GM19351 (cell line): ENCODE data around the gene STXBP2.
"Not testable (repeated sequence)": the region's sequence is repeated elsewhere in the genome, so short reads cannot be mapped to it uniquely, and the experiment has no call there.

Experiments
- ATAC-seq: cut with Tn5 transposase; IDR thresholded peaks from one replicate; pipeline ENCODE4 v1.9.1; 2021; ENCODE audit warnings: mild to moderate bottlenecking, moderate library complexity; ENCODE audit not compliant: unreplicated experiment

The STXBP2 gene

DNA sequence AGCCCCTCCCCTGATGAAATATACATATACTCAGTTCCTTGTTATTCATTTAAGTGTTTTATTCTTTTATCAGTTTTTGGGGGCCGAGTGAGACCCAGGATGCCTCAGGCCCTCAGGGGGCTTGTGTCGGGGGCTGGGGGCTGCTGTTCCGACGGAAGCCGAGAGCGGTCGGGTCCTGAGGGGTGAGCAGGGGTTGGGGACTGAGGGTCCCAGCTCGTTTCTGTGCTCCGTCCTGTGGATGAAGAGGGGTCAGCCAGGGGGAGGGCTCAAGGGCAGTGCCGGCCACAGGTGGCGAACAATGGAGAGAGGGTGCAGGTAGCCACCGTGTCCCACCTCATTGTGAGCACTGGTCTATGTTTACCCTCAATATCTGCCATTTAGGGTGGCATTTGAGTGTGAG lies 5.3 kb upstream of the STXBP2 start:
- ATAC-seq: no peak

DNA sequence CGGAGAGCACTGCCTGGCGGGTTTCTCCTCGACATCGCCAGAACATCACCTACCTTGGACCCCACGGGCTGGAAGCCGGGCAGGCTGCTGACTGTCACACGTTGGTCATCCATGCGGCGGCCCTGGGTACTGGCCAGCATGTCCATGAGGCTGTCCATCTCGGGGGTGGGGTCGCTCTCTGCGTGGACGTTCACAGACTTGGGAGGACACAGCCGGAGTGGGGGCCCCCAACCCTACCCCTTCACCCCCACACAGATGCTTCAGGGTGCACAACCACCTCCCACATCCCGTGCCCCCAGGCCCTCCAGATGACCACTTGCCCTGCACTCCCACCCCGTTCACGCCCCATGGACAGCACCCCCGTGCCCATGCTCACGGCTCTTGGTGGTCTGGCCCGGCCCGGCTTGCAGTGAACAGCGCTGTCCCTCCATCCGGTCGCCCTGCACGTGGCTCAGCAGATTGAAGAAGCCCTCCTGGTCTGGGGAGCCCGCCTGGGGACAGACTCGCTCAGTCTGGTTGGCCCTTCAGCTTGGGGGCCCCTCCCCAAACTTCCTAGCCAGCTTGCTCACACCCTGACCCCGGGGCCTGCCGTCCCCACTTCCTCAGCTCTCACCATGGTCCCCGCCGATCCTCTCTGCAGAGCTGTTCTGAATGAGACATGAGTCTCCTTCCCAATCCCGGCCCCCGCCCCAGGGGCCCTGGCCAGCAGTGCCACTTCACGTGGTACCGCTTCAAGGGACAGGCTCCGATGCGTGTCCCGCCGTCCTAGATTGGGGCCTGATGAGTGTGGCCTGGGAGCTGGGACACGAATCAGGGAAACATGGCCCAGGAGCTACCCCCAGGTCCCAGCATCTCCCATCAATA lies 4.3 kb upstream of the STXBP2 start:
- no peak for ATAC-seq

DNA sequence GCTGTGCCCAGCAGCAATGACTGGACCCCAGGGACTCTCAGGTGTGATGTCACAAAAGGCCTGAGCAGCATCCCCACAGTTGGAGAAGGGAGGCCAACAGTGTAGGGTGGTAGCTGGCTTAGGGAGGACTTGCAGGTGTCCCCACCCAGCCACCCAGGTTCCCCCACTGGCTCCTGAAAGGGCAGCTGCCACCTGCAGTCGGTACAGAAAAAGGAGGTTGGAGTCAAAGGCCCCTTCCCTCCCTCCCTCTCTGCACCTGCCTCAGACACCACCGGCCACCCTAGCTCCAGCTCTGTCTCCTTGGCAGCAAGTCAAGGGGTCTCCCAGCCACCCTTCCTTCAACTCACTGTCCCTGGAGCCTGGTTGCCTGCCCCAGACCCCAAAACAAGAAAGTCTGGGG lies 3.2 kb upstream of the STXBP2 start, which contains the start of gene PCP2:
PCP2 (minus strand) TSS at position 22 of the 400 bp plus-strand sequence. CDS start 262 bp downstream, outside the sequence.
- ATAC-seq: no peak

DNA sequence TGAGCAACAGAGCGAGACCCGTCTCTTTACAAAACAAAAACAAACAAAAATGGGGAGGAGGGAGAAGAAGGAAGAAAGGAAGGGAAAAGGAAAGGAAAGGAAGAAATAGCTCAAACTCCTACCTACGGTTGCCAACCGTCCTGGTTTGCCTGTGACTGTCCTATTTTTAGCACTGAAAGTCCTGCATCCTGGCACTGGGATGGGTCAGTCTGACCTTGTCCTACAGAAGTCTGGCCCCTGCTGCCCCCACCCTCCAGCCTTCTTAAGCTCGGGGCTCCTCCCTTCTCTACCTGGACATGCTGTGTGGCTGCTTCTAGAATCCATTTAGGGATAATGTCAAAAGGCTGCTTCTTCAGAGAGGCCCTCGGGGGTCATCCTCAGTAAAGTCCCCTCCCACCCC lies 1.2 kb upstream of the STXBP2 start:
- ATAC-seq: no peak

DNA sequence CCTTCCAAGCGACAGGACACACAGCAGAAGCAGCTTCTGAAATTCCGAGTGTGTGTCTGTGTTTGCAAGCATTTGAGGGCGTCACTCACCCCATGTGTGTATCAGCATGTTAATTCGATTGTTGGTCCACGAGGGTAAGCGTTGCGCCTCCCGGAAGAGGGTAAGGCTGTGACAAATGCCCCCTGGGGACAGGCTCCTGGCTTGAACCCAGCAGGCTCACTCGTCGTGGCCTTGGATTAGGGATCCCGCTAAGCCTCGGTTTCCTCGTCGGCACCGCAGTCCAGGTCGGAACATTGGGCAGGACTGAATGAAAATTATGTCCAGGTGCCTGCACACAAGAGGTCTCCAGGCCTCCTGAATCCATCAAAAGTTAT lies 606 bp upstream of the STXBP2 start:
- no peak for ATAC-seq

DNA sequence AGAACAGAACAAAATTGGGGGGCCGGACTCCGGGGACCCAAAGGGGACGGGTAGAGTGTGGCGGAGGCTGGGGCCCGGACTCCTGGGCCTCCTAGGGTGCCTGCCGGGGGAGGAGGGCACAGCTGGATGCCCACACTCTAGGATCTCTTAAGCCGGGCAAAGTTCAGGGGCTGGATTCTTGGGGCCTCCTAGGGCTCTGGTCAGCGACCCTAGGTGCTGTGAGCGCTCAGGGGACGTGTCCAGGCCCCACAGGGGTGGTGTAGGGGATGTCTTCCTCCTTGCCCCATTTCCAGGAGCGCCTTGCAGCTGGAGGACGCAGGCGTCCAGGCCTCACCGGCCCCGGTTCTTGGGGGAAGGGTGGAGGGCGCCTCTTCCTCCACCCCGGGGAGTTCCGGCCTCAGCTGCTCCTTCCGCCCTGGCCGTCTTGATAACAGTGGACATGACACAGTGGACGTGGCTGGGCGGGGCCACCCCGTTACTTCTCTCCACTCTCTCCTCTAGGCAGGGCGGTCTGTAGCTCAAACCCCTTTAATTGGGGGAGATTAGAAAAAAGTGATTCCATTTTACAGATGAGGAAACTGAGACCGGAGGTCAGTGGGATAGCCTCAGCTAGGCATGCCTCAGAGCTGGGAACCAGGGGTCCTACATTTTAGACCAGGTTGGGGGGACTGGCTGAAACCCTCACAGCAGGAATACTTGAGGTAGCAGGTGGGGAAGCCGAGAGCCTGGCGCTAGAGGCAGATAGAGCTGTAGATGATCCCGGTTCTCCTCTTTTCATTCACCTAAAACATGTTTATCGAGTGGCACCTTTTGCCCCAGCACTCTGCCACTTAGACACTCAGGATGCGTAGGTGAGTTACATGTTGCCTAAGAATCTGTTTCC lies 705 bp downstream of the STXBP2 start:
- ATAC-seq: no peak

DNA sequence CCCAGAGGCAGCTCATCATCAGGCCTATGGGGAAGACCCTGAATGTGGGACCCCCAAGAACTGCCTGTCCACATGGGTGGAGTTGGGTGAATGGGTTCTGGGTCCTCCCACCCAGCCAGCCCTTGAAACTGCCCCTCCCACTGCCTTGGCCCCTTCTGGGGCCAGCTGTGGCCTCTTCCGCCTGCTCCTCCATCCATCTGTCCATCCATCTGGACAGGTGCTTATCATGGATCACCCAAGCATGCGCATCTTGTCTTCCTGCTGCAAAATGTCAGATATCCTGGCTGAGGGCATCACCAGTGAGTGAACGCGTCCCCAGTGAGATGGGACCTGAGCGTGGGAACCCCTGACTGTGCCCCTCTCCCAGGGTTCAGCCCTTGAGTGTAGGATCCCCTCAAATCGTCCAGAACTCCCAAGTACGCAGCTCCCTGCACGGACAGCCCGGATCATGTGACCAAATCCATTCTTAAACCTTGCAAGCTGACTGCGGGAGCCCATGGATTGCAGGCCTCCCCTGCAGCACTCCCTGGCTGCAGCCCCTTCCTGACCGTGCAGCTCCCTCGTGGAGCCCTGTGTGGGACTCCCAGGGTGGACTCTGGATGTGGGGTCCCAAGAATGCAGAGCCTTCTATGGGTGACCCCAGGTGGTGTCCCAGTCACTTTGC lies 2.0 kb downstream of the STXBP2 start:
- ATAC-seq: no peak

DNA sequence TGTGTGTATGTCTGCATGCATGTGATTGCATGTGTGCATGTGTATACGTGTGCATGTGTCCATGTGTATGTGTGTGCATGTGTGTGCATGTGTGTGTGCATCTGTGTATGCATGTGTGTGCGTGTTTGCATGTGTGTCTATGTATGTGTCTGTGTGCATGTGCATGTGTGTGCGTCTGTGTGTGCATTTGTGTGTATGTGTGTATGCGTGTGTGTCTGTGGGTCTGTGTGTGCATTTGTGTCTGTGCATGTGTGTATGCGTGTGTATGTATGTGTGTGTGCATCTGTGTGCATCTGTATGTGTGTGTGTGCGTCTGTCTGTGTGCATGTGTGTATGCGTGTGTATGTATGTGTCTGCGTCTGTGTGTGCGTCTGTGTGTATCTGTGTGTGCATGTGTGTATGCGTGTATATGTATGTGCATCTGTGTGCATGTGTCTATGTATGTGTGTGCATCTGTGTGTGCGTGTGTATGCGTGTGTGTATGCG lies 3.0 kb downstream of the STXBP2 start:
- ATAC-seq: no peak

DNA sequence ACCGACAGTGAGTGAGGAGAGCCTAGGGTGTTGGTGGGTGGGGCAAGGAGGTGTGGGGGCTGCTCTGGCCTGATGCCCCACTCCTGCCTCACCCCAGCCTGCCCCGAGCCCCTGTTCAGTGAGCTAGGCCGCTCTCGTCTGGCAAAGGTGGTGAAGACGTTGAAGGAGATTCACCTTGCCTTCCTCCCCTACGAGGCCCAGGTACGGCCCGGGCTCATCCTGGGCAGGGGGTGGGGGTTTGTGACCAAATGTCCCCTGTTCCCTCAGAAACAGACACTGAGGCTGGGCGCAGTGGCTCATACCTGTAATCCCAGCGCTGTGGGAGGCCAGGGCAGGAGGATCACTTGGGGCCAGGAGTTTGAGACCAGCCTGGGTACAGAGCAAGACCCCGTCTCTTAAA lies 3.9 kb downstream of the STXBP2 start:
- ATAC-seq: no peak

DNA sequence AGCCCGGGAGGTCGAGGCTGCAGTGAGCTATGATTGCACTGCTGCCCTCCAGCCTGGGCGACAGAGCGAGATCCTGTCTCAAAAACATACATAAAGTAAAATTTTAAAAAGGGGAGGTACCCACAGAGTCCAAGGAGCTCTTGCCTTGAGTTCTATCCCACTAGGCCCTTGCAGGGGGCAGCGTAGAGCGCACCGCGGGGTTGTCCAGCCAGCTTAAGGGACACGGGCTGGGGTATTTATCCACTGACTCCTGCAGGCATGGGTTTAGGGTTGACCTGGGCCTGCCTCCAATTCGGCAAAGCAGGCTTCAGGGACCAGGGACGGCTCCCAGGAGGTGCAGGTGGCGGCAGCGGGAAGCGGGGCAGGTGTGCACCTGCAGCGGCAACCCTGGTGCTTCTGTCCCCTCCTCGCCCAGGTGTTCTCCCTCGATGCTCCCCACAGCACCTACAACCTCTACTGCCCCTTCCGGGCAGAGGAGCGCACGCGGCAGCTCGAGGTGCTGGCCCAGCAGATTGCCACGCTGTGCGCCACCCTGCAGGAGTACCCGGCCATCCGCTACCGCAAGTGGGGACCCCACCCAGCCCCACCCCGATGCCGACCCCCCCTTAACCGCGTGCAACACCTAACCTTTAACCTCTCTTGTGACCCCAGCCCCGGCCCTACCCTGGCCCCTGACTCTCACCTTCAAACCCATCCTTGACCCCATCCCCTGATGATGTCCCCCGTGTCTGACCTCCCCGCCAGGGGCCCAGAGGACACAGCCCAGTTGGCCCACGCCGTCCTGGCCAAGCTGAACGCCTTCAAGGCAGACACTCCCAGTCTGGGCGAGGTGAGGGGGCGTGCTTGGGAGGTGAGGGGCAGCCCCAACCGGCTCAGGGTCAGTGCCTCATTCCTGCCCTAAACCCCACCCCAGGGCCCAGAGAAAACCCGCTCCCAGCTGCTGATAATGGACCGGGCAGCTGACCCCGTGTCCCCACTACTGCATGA lies 4.7 kb downstream of the STXBP2 start:
- ATAC-seq: no peak

DNA sequence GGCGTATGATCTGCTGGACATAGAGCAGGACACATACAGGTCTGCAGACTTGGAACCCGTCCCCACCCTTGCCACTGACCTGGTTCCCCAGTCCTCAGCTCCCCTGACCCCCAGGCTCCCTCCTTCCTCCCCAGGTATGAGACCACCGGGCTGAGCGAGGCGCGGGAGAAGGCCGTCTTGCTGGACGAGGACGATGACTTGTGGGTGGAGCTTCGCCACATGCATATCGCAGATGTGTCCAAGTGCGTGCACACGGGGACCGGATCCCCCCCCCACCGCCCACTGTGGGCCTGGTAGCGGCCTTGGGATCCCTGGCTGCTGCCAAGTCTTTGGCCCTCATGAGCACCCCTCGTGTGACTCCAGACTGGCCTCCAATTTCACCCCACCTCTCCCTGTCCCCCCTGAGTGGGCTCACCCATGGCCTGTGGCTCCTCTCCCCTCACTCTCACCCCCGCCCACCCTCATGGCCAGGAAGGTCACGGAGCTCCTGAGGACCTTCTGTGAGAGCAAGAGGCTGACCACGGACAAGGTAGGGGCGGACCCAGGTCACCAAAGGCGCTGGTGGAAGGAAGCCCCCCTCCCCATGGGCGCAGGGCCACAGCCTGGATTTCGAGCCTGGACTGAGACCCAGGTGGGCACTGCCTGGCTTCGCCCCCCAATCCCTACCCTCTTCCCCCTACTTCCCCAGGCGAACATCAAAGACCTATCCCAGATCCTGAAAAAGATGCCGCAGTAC lies 5.6 kb downstream of the STXBP2 start:
- no peak for ATAC-seq

DNA sequence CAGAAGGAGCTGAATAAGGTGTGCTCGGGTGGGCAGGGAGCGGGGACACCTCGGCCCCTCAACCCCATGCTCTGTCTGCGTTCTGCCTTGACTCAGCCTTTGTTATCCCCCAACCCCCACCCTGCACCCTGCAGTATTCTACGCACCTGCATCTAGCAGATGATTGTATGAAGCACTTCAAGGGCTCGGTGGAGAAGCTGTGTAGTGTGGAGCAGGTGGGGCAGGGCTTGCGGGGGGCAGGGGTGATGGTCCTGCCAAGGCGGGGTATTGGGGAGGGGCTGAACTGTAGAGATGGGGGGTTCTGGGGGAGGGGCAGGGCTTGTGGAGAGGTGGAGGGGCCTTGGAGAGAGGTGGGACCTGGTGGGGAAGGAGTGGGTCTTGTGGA lies 6.1 kb downstream of the STXBP2 start:
- ATAC-seq: no peak

DNA sequence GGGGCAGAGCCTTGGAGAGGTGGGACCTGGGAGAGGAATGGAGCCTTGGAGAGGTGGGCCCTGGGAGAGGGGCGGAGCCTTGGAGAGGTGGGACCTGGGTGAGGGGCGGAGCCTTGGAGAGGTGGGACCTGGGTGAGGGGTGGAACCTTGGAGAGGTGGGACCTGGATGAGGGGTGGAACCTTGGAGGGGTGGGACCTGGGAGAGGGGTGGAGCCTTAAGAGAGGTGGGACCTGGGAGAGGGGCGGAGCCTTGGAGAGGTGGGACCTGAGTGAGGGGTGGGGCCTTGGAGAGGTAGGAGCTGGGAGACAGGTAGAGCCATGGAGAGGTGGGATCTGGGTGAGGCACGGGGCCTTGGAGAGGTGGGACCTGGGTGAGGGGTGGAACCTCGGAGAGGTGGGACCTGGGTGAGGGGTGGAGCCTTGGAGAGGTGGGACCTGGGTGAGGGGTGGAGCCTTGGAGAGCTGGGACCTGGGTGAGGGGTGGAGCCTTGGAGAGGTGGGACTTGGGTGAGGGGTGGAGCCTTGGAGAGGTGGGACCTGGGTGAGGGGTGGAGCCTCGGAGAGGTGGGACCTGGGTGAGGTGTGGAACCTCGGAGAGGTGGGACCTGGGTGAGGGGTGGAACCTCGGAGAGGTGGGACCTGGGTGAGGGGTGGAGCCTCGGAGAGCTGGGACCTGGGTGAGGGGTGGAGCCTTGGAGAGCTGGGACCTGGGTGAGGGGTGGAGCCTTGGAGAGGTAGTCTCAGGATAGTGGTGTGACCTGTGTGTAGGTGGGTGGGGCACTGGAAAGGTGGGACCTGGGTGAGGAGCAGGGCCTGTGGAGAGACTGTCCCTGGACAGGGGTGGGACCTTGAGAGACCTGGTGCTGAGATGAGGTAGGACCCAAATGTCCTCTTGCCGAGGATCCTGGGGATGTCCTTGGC lies 7.0 kb downstream of the STXBP2 start:
- ATAC-seq: not testable (repeated sequence)

DNA sequence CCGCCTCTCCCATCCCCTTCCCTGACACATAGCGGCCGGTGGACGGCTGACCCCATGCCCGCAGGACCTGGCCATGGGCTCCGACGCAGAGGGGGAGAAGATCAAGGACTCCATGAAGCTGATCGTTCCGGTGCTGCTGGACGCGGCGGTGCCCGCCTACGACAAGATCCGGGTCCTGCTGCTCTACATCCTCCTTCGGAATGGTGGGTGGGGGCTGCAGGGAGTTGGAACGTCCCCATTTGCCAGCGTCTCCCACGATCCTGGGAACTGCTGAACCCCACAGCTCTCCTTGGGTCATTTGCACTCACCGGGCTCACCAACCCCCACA lies 7.6 kb downstream of the STXBP2 start:
- no peak for ATAC-seq

DNA sequence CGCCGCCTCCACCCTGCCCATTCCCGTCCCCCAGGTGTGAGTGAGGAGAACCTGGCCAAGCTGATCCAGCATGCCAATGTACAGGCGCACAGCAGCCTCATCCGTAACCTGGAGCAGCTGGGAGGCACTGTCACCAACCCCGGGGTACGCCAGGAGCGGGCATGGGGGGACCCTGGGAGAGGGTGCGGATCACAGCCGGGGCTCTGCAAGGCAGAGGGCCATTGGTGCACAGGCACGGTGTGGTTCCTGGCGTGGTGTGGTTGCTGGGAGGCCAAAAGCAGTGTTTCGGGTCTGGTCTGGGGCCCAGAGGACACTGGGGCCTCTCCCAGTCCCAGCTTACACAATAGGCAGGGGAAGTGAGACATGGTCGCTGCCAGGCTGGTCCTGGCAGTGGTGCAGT lies 8.3 kb downstream of the STXBP2 start:
- ATAC-seq: no peak

DNA sequence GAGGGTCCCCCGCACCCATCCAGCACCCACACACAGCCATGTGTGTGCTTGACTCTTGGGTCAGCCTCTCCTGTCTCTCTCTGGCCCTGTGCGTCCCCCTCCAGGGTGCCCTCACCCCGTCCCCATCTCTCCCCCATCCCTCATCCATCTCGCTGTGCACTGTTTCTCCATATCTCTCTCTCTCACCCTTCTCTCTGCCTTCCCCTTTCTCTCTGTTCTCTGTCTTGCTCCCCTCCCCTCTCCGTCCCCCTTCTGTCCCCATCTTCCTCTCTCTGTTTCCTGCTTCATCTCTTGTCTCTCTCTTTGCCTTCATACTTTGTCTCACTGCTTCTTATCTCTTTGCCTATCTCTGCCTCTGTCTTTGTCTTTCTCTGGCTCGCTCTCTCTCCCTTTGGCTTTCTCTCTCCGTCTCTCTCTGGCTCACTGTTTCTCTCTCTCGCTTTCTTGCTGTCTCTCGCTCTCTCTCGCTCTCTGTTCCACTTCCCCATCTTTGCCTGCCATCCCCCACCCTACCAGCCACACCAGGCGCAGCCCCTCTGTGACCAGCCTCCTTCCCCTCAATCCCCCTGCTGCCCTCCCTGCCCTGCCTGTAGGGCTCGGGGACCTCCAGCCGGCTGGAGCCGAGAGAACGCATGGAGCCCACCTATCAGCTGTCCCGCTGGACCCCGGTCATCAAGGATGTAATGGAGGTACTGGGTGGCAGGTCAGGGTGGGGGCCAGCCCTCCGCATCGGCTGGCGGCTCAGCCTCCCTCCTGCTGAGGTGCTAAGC lies 8.9 kb downstream of the STXBP2 start:
- ATAC-seq: no peak

DNA sequence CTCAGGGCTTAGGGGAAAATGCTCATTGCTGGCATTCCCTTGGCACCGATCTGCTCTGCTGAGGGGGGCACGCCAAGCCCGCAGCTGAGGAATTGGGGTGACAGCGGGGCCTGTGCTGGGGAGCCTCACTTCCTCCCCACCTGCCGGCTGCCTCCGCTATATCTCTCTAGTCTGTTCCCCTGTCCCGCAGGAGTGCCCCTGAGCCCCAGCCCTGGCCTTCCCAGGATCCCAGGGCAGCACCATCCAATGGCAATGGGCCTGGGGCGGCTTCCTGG lies 9.5 kb downstream of the STXBP2 start:
- ATAC-seq: no peak

DNA sequence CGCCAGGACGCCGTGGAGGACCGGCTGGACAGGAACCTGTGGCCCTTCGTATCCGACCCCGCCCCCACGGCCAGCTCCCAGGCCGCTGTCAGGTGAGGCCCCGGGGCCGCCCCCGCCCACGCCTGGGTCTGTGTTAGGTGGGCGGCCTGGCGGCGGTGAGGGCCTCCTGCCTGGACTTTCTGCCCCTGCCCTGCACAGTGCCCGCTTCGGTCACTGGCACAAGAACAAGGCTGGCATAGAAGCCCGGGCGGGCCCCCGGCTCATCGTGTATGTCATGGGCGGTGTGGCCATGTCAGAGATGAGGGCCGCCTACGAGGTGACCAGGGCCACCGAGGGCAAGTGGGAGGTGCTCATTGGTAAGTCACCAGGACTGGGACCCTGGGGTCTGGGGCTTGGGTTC lies 10.2 kb downstream of the STXBP2 start:
- no peak for ATAC-seq
